H9 (cell line): Measurements from ENCODE around the gene TIMM22. TPM values are rescaled to one million over a fixed set of nuclear protein-coding genes. Genes with fewer than 3 reads are reported as not detected.
"Not testable (repeated sequence)": the region's sequence is repeated elsewhere in the genome, so short reads cannot be mapped to it uniquely, and the experiment has no call there.

ENCODE experiments used
- DNase-seq: peaks from one replicate; pipeline ENCODE4 v3.0.0-alpha.2; 2017
- H2AFZ ChIP-seq: one replicate; pipeline ENCODE4 v1.6.1; 2013; ENCODE audit warnings: mild to moderate bottlenecking, low read length, control low read depth, moderate library complexity
- H2AK5ac ChIP-seq: 2 replicates; pipeline ENCODE4 v1.6.1; 2013; ENCODE audit warnings: low read length, control low read depth, mixed read lengths; ENCODE audit not compliant: insufficient read length
- H2BK120ac ChIP-seq: one replicate; pipeline ENCODE4 v1.6.1; 2013; ENCODE audit warnings: low read depth, mild to moderate bottlenecking, low read length, control low read depth, inconsistent platforms; ENCODE audit not compliant: poor library complexity, severe bottlenecking
- H2BK12ac ChIP-seq: 2 replicates; pipeline ENCODE4 v1.6.1; 2013; ENCODE audit warnings: low read length, control low read depth, mixed read lengths, low read depth; ENCODE audit not compliant: insufficient read length
- H2BK15ac ChIP-seq: 2 replicates; pipeline ENCODE4 v1.6.1; 2013; ENCODE audit warnings: low read depth, low read length, control low read depth
- H2BK20ac ChIP-seq: one replicate; pipeline ENCODE4 v1.6.1; 2013; ENCODE audit warnings: low read depth, mild to moderate bottlenecking, low read length, control low read depth, inconsistent platforms; ENCODE audit not compliant: poor library complexity, severe bottlenecking
- H2BK5ac ChIP-seq: 2 replicates; pipeline ENCODE4 v1.6.1; 2013; ENCODE audit warnings: low read length, control low read depth, mixed read lengths; ENCODE audit not compliant: insufficient read length
- H3K14ac ChIP-seq: 2 replicates; pipeline ENCODE4 v1.6.1; 2013; ENCODE audit warnings: low read length, control low read depth; ENCODE audit not compliant: insufficient read depth
- H3K18ac ChIP-seq: 2 replicates; pipeline ENCODE4 v1.6.1; 2013; ENCODE audit warnings: low read depth, mild to moderate bottlenecking, mixed read lengths, low read length, control low read depth; ENCODE audit not compliant: insufficient read length
- H3K23ac ChIP-seq: 2 replicates; pipeline ENCODE4 v1.6.1; 2013; ENCODE audit warnings: low read length, control low read depth, mixed read lengths, low read depth; ENCODE audit not compliant: insufficient read length
- H3K23me2 ChIP-seq: 2 replicates; pipeline ENCODE4 v1.6.1; 2013; ENCODE audit warnings: low read depth, mild to moderate bottlenecking, mixed read lengths, low read length, control low read depth; ENCODE audit not compliant: insufficient read length, poor library complexity, severe bottlenecking
- H3K27ac ChIP-seq: 2 replicates; pipeline ENCODE4 v1.5.1; 2013; ENCODE audit warnings: low read length, control low read depth, mixed read lengths, low read depth; ENCODE audit not compliant: insufficient read length
- H3K27me3 ChIP-seq: 2 replicates; pipeline ENCODE4 v1.6.1; 2013; ENCODE audit warnings: low read length, control low read depth, inconsistent platforms; ENCODE audit not compliant: insufficient read depth
- H3K4ac ChIP-seq: 2 replicates; pipeline ENCODE4 v1.6.1; 2013; ENCODE audit warnings: low read depth, mild to moderate bottlenecking, control low read depth, inconsistent platforms, low read length, moderate library complexity
- H3K4me1 ChIP-seq: 2 replicates; pipeline ENCODE4 v1.6.1; 2013; ENCODE audit warnings: low read length, control low read depth, inconsistent platforms; ENCODE audit not compliant: insufficient read depth
- H3K4me2 ChIP-seq: 2 replicates; pipeline ENCODE4 v1.6.1; 2013; ENCODE audit warnings: low read length, control low read depth, mixed read lengths; ENCODE audit not compliant: insufficient read length, insufficient read depth
- H3K56ac ChIP-seq: 2 replicates; pipeline ENCODE4 v1.6.1; 2013; ENCODE audit warnings: low read depth, mild to moderate bottlenecking, mixed read lengths, low read length, control low read depth; ENCODE audit not compliant: insufficient read length
- H3K79me1 ChIP-seq: 2 replicates; pipeline ENCODE4 v1.6.1; 2013; ENCODE audit warnings: low read depth, mild to moderate bottlenecking, moderate library complexity, low read length, control low read depth, inconsistent platforms; ENCODE audit not compliant: insufficient read depth, poor library complexity, severe bottlenecking
- H3K79me2 ChIP-seq: 2 replicates; pipeline ENCODE4 v1.6.1; 2013; ENCODE audit warnings: low read length, control low read depth, inconsistent platforms; ENCODE audit not compliant: insufficient read depth
- H3K9ac ChIP-seq: 2 replicates; pipeline ENCODE4 v1.6.1; 2013; ENCODE audit warnings: low read length, control low read depth, mixed read lengths; ENCODE audit not compliant: insufficient read length; ENCODE audit errors: extremely low read depth
- H3K9me3 ChIP-seq: one replicate; pipeline ENCODE4 v1.6.1; 2013; ENCODE audit warnings: low read depth, low read length, inconsistent platforms; ENCODE audit not compliant: control insufficient read depth
- H3T11ph ChIP-seq: one replicate; pipeline ENCODE4 v1.6.1; 2013; ENCODE audit warnings: mild to moderate bottlenecking, low read length, control low read depth, inconsistent platforms
- H4K20me1 ChIP-seq: one replicate; pipeline ENCODE4 v1.6.1; 2013; ENCODE audit not compliant: control insufficient read depth, insufficient read length, insufficient read depth
- H4K5ac ChIP-seq: 2 replicates; pipeline ENCODE4 v1.6.1; 2013; ENCODE audit warnings: low read depth, mild to moderate bottlenecking, mixed read lengths, low read length, control low read depth; ENCODE audit not compliant: insufficient read length
- H4K8ac ChIP-seq: replicated peaks from 2 replicates; pipeline ENCODE4 v1.6.1; 2013; ENCODE audit warnings: low read length, control low read depth, mixed read lengths, low read depth; ENCODE audit not compliant: insufficient read length
- H4K91ac ChIP-seq: 2 replicates; pipeline ENCODE4 v1.6.1; 2013; ENCODE audit warnings: low read depth, mild to moderate bottlenecking, moderate library complexity, mixed read lengths, low read length, control low read depth; ENCODE audit not compliant: insufficient read length
- H3K27ac Mint-ChIP-seq, 3 experiments: 2 replicates in 2 of 3; 3 replicates in 1 of 3; pipeline ENCODE4 v1.8.0; 2020 to 2021; ENCODE audit warnings: mixed read lengths in 3 of 3, mild to moderate bottlenecking in 1 of 3, moderate library complexity in 1 of 3
- H3K27me3 Mint-ChIP-seq: 2 replicates; pipeline ENCODE4 v1.8.0; 2021; ENCODE audit warnings: low read depth, mild to moderate bottlenecking, moderate library complexity, mixed read lengths
- H3K36me3 Mint-ChIP-seq, 3 experiments: 2 replicates in 2 of 3; 3 replicates in 1 of 3; pipeline ENCODE4 v1.8.0; 2020 to 2021; ENCODE audit warnings: low read depth in 3 of 3, mixed read lengths in 3 of 3; ENCODE audit not compliant: insufficient read depth in 1 of 3
- H3K4me1 Mint-ChIP-seq, 2 experiments: 2 replicates each; pipeline ENCODE4 v1.8.0; 2020; ENCODE audit warnings: mixed read lengths in 2 of 2
- H3K4me3 Mint-ChIP-seq, 2 experiments: 2 replicates in 1 of 2; 3 replicates in 1 of 2; pipeline ENCODE4 v1.8.0; 2020 to 2021; ENCODE audit warnings: mild to moderate bottlenecking in 2 of 2, mixed read lengths in 2 of 2, moderate library complexity in 1 of 2
- H3K9me3 Mint-ChIP-seq, 2 experiments: 2 replicates in 1 of 2; 3 replicates in 1 of 2; pipeline ENCODE4 v1.8.0; 2020; ENCODE audit warnings: mild to moderate bottlenecking in 2 of 2, mixed read lengths in 2 of 2, moderate library complexity in 1 of 2
- WGBS: extraction: QIAGEN DNeasy Blood & Tissue Kit; methylation state at CpG from one replicate; pipeline ENCODE4 v1.1.7; 2013; ENCODE audit warnings: missing lambda C conversion rate, low lambda C conversion rate, mixed read lengths; ENCODE audit not compliant: insufficient read length; ENCODE audit errors: extremely low coverage; 5-methylcytosine and 5-hydroxymethylcytosine counted together
- total RNA-seq: library from RNA; stranded (reverse); gene quantifications from 2 replicates; pipeline ENCODE4 v1.2.1, GENCODE V29; 2021
- TF ChIP-seq, protein P1 (sequence below): fragments of 200-600 bp; sonication (generic); conservative IDR thresholded peaks from 3 replicates; pipeline ENCODE4 v1.8.0; 2021; ENCODE audit warnings: antibody characterized with exemption, mild to moderate bottlenecking

The TIMM22 gene
- total RNA-seq, 1 experiment from 2014 or later = 23.0 TPM

DNA sequence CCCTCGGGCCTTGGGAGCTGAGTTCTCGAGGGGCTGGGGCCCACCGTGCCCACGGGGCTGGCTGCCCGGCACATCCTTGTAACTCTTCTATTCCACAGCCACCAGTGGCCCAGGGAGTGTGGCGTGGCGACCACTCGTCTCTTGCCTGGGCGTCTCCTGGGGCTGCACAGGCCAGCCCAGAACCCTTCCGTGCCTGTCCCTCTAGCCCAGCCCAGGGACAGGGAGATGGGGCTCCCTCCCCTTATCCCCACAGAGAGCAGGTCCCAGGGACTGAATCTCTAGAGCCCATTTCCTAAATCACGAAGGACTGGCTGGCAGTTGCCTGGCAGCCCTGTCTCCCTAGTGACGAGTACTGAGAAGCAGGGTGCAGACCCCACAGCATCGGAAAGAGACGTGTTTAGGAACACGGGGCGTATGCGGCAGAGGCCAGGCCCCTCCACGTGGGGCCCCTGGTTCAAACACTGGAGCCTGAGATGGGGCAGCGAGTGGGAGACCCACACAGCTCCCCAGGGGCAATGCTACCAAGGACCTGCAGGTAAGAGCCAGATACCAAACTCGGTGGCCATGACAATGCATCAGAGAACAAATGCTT, 51.0 kb downstream of the TIMM22 start:
- Mint-ChIP-seq H3K4me3 (no peak overlapping the region), H3K4me1 (peaks cover 2 to 6% of the 10 kb centered on the region in 2 experiments; a peak in 2 of 4 replicates), H3K27ac (peak overlapping the region in 1 of 3 experiments; percentile 35; a peak in 1 of 7 replicates), H3K27me3 (no peaks in the 10 kb centered on the region), H3K9me3 (no peaks in the 10 kb centered on the region), H3K36me3 (peaks cover 0 to 8% (median 2%) of the 10 kb centered on the region in 3 experiments; a peak in 2 of 7 replicates)
- Histone ChIP-seq H3K79me2 (no peaks in the 10 kb centered on the region), H4K5ac (no peak overlapping the region), H3K79me1 (no peaks in the 10 kb centered on the region), H3K23me2 (no peaks in the 10 kb centered on the region), H4K91ac (no peak overlapping the region), H4K8ac (no peak overlapping the region), H2BK15ac (no peak overlapping the region), H3K56ac (no peak overlapping the region), H3K27me3 (no peaks in the 10 kb centered on the region), H2BK5ac (no peak overlapping the region), H2BK12ac (no peak overlapping the region), H3K9ac (no peak overlapping the region), H3K4me1 (no peaks in the 10 kb centered on the region), H2AK5ac (no peak overlapping the region), H2BK20ac (no peak overlapping the region), H3K14ac (no peak overlapping the region), H2BK120ac (no peak overlapping the region), H3K18ac (no peak overlapping the region), H3T11ph (no peak overlapping the region), H3K27ac (no peak overlapping the region), H4K20me1 (no peaks in the 10 kb centered on the region), H3K4me2 (no peak overlapping the region), H3K9me3 (no peaks in the 10 kb centered on the region), H2AFZ (no peak overlapping the region), H3K4ac (no peak overlapping the region), H3K23ac (no peak overlapping the region)
- TF ChIP-seq, protein P1, sequence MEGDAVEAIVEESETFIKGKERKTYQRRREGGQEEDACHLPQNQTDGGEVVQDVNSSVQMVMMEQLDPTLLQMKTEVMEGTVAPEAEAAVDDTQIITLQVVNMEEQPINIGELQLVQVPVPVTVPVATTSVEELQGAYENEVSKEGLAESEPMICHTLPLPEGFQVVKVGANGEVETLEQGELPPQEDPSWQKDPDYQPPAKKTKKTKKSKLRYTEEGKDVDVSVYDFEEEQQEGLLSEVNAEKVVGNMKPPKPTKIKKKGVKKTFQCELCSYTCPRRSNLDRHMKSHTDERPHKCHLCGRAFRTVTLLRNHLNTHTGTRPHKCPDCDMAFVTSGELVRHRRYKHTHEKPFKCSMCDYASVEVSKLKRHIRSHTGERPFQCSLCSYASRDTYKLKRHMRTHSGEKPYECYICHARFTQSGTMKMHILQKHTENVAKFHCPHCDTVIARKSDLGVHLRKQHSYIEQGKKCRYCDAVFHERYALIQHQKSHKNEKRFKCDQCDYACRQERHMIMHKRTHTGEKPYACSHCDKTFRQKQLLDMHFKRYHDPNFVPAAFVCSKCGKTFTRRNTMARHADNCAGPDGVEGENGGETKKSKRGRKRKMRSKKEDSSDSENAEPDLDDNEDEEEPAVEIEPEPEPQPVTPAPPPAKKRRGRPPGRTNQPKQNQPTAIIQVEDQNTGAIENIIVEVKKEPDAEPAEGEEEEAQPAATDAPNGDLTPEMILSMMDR = no peak
- DNase-seq = no peak
- no CpG with 5 or more reads among the region's 20 CpGs for WGBS

DNA sequence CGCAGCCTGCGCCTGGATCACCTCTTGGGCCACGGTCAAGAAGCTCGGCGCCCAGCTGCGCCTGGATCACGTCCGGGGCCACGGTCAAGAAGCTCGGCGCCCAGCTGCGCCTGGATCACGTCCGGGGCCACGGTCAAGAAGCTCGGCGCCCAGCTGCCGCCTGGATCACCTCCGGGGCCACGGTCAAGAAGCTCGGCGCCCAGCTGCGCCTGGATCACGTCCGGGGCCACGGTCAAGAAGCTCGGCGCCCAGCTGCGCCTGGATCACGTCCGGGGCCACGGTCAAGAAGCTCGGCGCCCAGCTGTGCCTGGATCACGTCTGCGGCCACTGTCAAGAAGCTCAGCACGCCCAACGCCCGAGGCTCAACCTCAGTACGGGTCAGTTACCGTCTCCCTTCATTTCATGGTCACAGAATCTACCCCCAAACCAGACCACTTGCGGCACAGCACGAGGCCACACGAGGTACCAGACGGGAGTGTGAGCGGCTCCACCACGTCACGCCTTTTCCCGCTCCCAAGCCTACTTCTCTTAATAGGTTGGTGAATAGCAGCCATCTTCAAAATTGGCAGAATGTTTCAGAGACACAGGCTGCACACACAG, 51.7 kb downstream of the TIMM22 start:
- H3K14ac ChIP-seq, H3K23me2 ChIP-seq, H4K91ac ChIP-seq, H3K9me3 Mint-ChIP-seq, H3K9ac ChIP-seq, H3K4me1 Mint-ChIP-seq, DNase-seq, H3K56ac ChIP-seq, H3K23ac ChIP-seq, H2AFZ ChIP-seq, H3K27me3 Mint-ChIP-seq, H3K79me1 ChIP-seq, H2AK5ac ChIP-seq, H2BK15ac ChIP-seq, H3K4ac ChIP-seq, H4K20me1 ChIP-seq, H3K4me3 Mint-ChIP-seq, H2BK20ac ChIP-seq, H2BK120ac ChIP-seq, H3K18ac ChIP-seq, H3K27ac Mint-ChIP-seq, H3K4me1 ChIP-seq, H3T11ph ChIP-seq, H3K27me3 ChIP-seq, H4K8ac ChIP-seq, H2BK5ac ChIP-seq, H3K9me3 ChIP-seq, H3K27ac ChIP-seq, H3K79me2 ChIP-seq, H4K5ac ChIP-seq, H2BK12ac ChIP-seq, H3K4me2 ChIP-seq: not testable (repeated sequence)
- peaks cover 2 to 11% (median 2%) of the 10 kb centered on the region in 3 experiments; a peak in 3 of 7 replicates for H3K36me3 Mint-ChIP-seq
- WGBS = no CpG with 5 or more reads among the region's 49 CpGs
